SK-N-SH (cell line): Measurements from ENCODE around the gene POLD2. TPM values are rescaled to one million over a fixed set of nuclear protein-coding genes. Genes with fewer than 3 reads are reported as not detected.

ENCODE experiments used
- CTCF ChIA-PET: fragments of 300-600, 350-600 bp; formaldehyde crosslinking; extraction: SDS; loops from one replicate; lab custom pipeline; 2021; lab: Yijun Ruan, JAX
- POLR2A ChIA-PET: fragments of 350-600 bp; sonication (Branson Sonifier 250); formaldehyde crosslinking; extraction: SDS; loops from one replicate; lab custom pipeline; 2020; ENCODE audit warnings: antibody characterized with exemption, inconsistent platforms; lab: Yijun Ruan, JAX
- DNase-seq: peaks from one replicate; pipeline ENCODE4 v3.0.0; 2012
- H2AFZ ChIP-seq: fragments of 200-600 bp; sonication (generic); 2 replicates; pipeline ENCODE4 v1.8.1; 2016; ENCODE audit warnings: antibody characterized with exemption, mild to moderate bottlenecking, low read depth
- H3F3A ChIP-seq: fragments of 200-600 bp; sonication (generic); replicated peaks from 2 replicates; pipeline ENCODE3; 2016; ENCODE audit warnings: antibody characterized with exemption, mild to moderate bottlenecking; ENCODE audit not compliant: insufficient read depth
- H3K27ac ChIP-seq, 2 experiments: fragments of 200-500 bp in 1 of 2; fragments of 200-600 bp in 1 of 2; sonication (Bioruptor generic) in 1 of 2; sonication (generic), shearing (Covaris generic) in 1 of 2; 2 replicates each; pipeline versions ENCODE4 v1.5.1 to v1.6.1; 2014 to 2016; ENCODE audit warnings: low read depth in 2 of 2, inconsistent platforms in 1 of 2, low read length in 1 of 2, mild to moderate bottlenecking in 1 of 2, mixed read lengths in 1 of 2
- H3K27me3 ChIP-seq: fragments of 200-600 bp; sonication (generic), shearing (Covaris generic); 2 replicates; pipeline ENCODE4 v1.6.1; 2016; ENCODE audit warnings: mixed run types; ENCODE audit not compliant: insufficient read depth
- H3K36me3 ChIP-seq, 2 experiments: fragments of 200-500 bp in 1 of 2; fragments of 200-600 bp in 1 of 2; sonication (Bioruptor generic) in 1 of 2; sonication (generic) in 1 of 2; replicated peaks in 1 of 2; 2 replicates each; pipeline versions ENCODE3 to v1.5.1; 2014 to 2016; ENCODE audit warnings: low read length in 1 of 2, mild to moderate bottlenecking in 1 of 2; ENCODE audit not compliant: insufficient read depth in 2 of 2, control insufficient read depth in 1 of 2
- H3K4me1 ChIP-seq, 2 experiments: fragments of 200-500 bp in 1 of 2; fragments of 200-600 bp in 1 of 2; sonication (Bioruptor generic) in 1 of 2; sonication (generic), shearing (Covaris generic) in 1 of 2; 2 replicates each; pipeline versions ENCODE4 v1.5.1 to v1.6.1; 2014 to 2016; ENCODE audit warnings: low read depth in 1 of 2, low read length in 1 of 2, mixed run types in 1 of 2; ENCODE audit not compliant: insufficient read depth in 2 of 2, control insufficient read depth in 1 of 2
- H3K4me2 ChIP-seq: fragments of 200-600 bp; sonication (generic), shearing (Covaris generic); 2 replicates; pipeline ENCODE4 v1.6.1; 2017; ENCODE audit warnings: mixed run types
- H3K4me3 ChIP-seq, 2 experiments: fragments of 200-500 bp in 1 of 2; fragments of 200-600 bp in 1 of 2; sonication (Bioruptor generic) in 1 of 2; sonication (generic), shearing (Covaris generic) in 1 of 2; 2 replicates each; pipeline versions ENCODE4 v1.5.1 to v1.8.1; 2014 to 2016; ENCODE audit warnings: low read depth in 2 of 2, inconsistent platforms in 1 of 2, low read length in 1 of 2, mild to moderate bottlenecking in 1 of 2, mixed read lengths in 1 of 2, moderate library complexity in 1 of 2
- H3K79me2 ChIP-seq: fragments of 200-600 bp; sonication (generic); 2 replicates; pipeline ENCODE4 v1.8.1; 2017; ENCODE audit warnings: mild to moderate bottlenecking; ENCODE audit not compliant: insufficient read depth
- H3K9ac ChIP-seq: fragments of 200-600 bp; sonication (generic); 2 replicates; pipeline ENCODE4 v1.6.1; 2017; ENCODE audit warnings: mixed run types
- H3K9me2 ChIP-seq: fragments of 200-600 bp; sonication (generic); 2 replicates; pipeline ENCODE4 v1.6.1; 2017; ENCODE audit warnings: mixed run types
- H3K9me3 ChIP-seq: fragments of 200-600 bp; sonication (generic); 2 replicates; pipeline ENCODE4 v1.6.1; 2017; ENCODE audit warnings: mixed run types, mild to moderate bottlenecking, moderate library complexity
- H4K20me1 ChIP-seq: fragments of 200-600 bp; sonication (generic); 2 replicates; pipeline ENCODE4 v1.6.1; 2017; ENCODE audit warnings: mild to moderate bottlenecking, mixed run types; ENCODE audit not compliant: insufficient read depth
- CHD2 ChIP-seq: fragments of 150-350 bp; IDR thresholded peaks from 2 replicates; pipeline ENCODE4 v1.6.1; 2018; ENCODE audit warnings: low read length; ENCODE audit not compliant: partially characterized antibody
- EZH2phosphoT487 ChIP-seq: fragments of 200-600 bp; sonication (generic); IDR thresholded peaks from 2 replicates; pipeline ENCODE4 v1.6.1; 2017; ENCODE audit warnings: low read depth, mixed run types, mild to moderate bottlenecking, antibody characterized with exemption, moderate library complexity, borderline replicate concordance
- FOSL2 ChIP-seq: IDR thresholded peaks from 2 replicates; pipeline ENCODE4 v1.4.0; 2012; ENCODE audit warnings: low read depth, mild to moderate bottlenecking, moderate library complexity, borderline replicate concordance
- FOXM1 ChIP-seq: IDR thresholded peaks from 2 replicates; pipeline ENCODE4 v1.4.0; 2012; ENCODE audit warnings: low read depth, mild to moderate bottlenecking
- GABPA ChIP-seq: IDR thresholded peaks from 2 replicates; pipeline ENCODE4 v1.4.0; 2012; ENCODE audit warnings: low read depth, mild to moderate bottlenecking
- IRF3 ChIP-seq: fragments of 150-350 bp; IDR thresholded peaks from 2 replicates; pipeline ENCODE4 v1.6.1; 2016; ENCODE audit warnings: mild to moderate bottlenecking, low read depth, low read length
- MXI1 ChIP-seq: IDR thresholded peaks from 2 replicates; pipeline ENCODE4 v1.6.1; 2012; ENCODE audit warnings: mild to moderate bottlenecking, low read depth, low read length, improper control_type of control experiment
- NFIC ChIP-seq: IDR thresholded peaks from 2 replicates; pipeline ENCODE4 v1.4.0; 2012; ENCODE audit warnings: borderline replicate concordance
- NRF1 ChIP-seq: IDR thresholded peaks from 2 replicates; pipeline ENCODE4 v1.6.1; 2012; ENCODE audit warnings: low read depth, mild to moderate bottlenecking, low read length
- POLR2AphosphoS5 ChIP-seq: IDR thresholded peaks from 2 replicates; pipeline ENCODE4 v1.6.1; 2012; ENCODE audit warnings: low read depth, low read length
- RCOR1 ChIP-seq: fragments of 150-350 bp; IDR thresholded peaks from 2 replicates; pipeline ENCODE4 v1.6.1; 2017; ENCODE audit warnings: antibody characterized with exemption, low read length
- RFX5 ChIP-seq: IDR thresholded peaks from 2 replicates; pipeline ENCODE4 v1.6.1; 2012; ENCODE audit warnings: mild to moderate bottlenecking, improper control_type of control experiment, low read length
- RXRA ChIP-seq: IDR thresholded peaks from 2 replicates; pipeline ENCODE4 v1.4.0; 2012; ENCODE audit warnings: low read depth, mild to moderate bottlenecking, borderline replicate concordance
- SIN3A ChIP-seq: IDR thresholded peaks from 2 replicates; pipeline ENCODE4 v1.6.1; 2012; ENCODE audit warnings: low read depth, mild to moderate bottlenecking, low read length, moderate library complexity, borderline replicate concordance
- TAF1 ChIP-seq: IDR thresholded peaks from 2 replicates; pipeline ENCODE4 v1.6.1; 2012; ENCODE audit warnings: low read depth, mild to moderate bottlenecking, low read length, moderate library complexity, borderline replicate concordance
- TEAD4 ChIP-seq: IDR thresholded peaks from 2 replicates; pipeline ENCODE4 v1.4.0; 2012; ENCODE audit warnings: mild to moderate bottlenecking, borderline replicate concordance; ENCODE audit not compliant: insufficient read depth
- USF2 ChIP-seq: fragments of 150-350 bp; IDR thresholded peaks from 2 replicates; pipeline ENCODE4 v1.6.1; 2017; ENCODE audit warnings: antibody characterized with exemption, low read length, low read depth, borderline replicate concordance
- ZBTB33 ChIP-seq: IDR thresholded peaks from 2 replicates; pipeline ENCODE4 v1.4.0; 2012; ENCODE audit warnings: low read depth, borderline replicate concordance
- WGBS: methylation state at CpG from one replicate; pipeline ENCODE4 v1.1.6; 2017; ENCODE audit warnings: low lambda C conversion rate; 5-methylcytosine and 5-hydroxymethylcytosine counted together
- polyA plus RNA-seq, 3 experiments: library from polyadenylated mRNA; depleted of rRNA; stranded (reverse); fragments of >200 nt; gene quantifications; 2 replicates each; pipeline ENCODE4 v1.2.3, GENCODE V29; 2012

POLD2 gene
- polyA plus RNA-seq, 1 of the 3 experiments (the other 2 are of a cell fraction) = 194 TPM

GRCh38 chr7:44154703-44155102, 31.4 kb upstream of the POLD2 start:
- 79% methylated on average over 3 of the region's 3 CpGs for WGBS
- H3K27ac ChIP-seq = no peak overlapping the region
- no peak overlapping the region for H3K4me2 ChIP-seq
- no peaks in the 10 kb centered on the region for H3F3A ChIP-seq
- ChIA-PET POLR2A (no interaction called here), CTCF (interaction anchor here (1.3 to 2.0 kb wide), 2 partner anchors 10 to 41 kb away, joined by 4 to 8 read pairs; no protein-coding TSS in a partner anchor)
- H3K9ac ChIP-seq = no peak overlapping the region
- TF ChIP-seq NFIC = no peak
- no peak for TF ChIP-seq FOXM1
- no peak for TF ChIP-seq POLR2AphosphoS5
- TF ChIP-seq RFX5 = no peak
- no peak for TF ChIP-seq RCOR1
- TF ChIP-seq EZH2phosphoT487 = no peak
- TF ChIP-seq IRF3 = no peak
- TF ChIP-seq ZBTB33 = no peak
- H3K4me3 ChIP-seq = no peak overlapping the region
- H3K9me2 ChIP-seq = no peaks in the 10 kb centered on the region
- no peaks in the 10 kb centered on the region for H4K20me1 ChIP-seq
- no peaks in the 10 kb centered on the region for H3K36me3 ChIP-seq
- no peaks in the 10 kb centered on the region for H3K27me3 ChIP-seq
- H3K9me3 ChIP-seq = no peaks in the 10 kb centered on the region
- DNase-seq = no peak
- H2AFZ ChIP-seq = no peak overlapping the region
- H3K79me2 ChIP-seq = no peaks in the 10 kb centered on the region
- H3K4me1 ChIP-seq = peaks cover 0 to 28% of the 10 kb centered on the region in 2 experiments; a peak in 1 of 4 replicates

GRCh38 chr7:44153948-44154335, 30.6 kb upstream of the POLD2 start:
- Histone ChIP-seq H3K79me2 (no peaks in the 10 kb centered on the region), H2AFZ (no peak overlapping the region), H3K4me3 (no peak overlapping the region), H3K9me3 (no peaks in the 10 kb centered on the region), H3K27ac (no peak overlapping the region), H3K4me2 (no peak overlapping the region), H3K4me1 (peaks cover 0 to 28% of the 10 kb centered on the region in 2 experiments; a peak in 1 of 4 replicates), H3K36me3 (no peaks in the 10 kb centered on the region), H3F3A (no peaks in the 10 kb centered on the region), H3K27me3 (no peaks in the 10 kb centered on the region), H4K20me1 (no peaks in the 10 kb centered on the region), H3K9me2 (no peaks in the 10 kb centered on the region), H3K9ac (no peak overlapping the region)
- POLR2A ChIA-PET = no interaction called here
- DNase-seq = no peak
- CTCF ChIA-PET = interaction anchor here (0.6 to 2.0 kb wide), 5 partner anchors 11 to 411 kb away, joined by 3 to 8 read pairs (median 4); partner anchors contain the start of gene POLD2
- WGBS = 84% methylated on average over 5 of the region's 5 CpGs
- no peak for TF ChIP-seq NFIC
- TF ChIP-seq CHD2 = no peak
- TF ChIP-seq MXI1 = no peak
- no peak for TF ChIP-seq RXRA
- no peak for TF ChIP-seq TEAD4
- TF ChIP-seq TAF1 = no peak
- TF ChIP-seq EZH2phosphoT487 = no peak
- TF ChIP-seq USF2 = no peak
- no peak for TF ChIP-seq SIN3A
- no peak for TF ChIP-seq FOSL2
- TF ChIP-seq NRF1 = no peak
- TF ChIP-seq GABPA = no peak
- TF ChIP-seq, all 33 proteins: peak for 0
